Stomach (tissue), 4 donors: ENCODE results near the gene LITAFD.

Source experiments
- EP300 ChIP-seq: sonication (generic); formaldehyde crosslinking; IDR thresholded peaks from one replicate; pipeline ENCODE4 v1.6.1; 2017; ENCODE audit warnings: antibody characterized with exemption
- TF ChIP-seq, protein P1 (sequence below), 7 experiments: fragments of 450-650 bp in 4 of 7; fragments of 200-600 bp in 3 of 7; sonication (generic) in 3 of 7; IDR thresholded peaks; one replicate each; pipeline ENCODE4 v1.5.1; 2016 to 2019; ENCODE audit warnings: antibody characterized with exemption in 7 of 7, control low read depth in 2 of 7, mild to moderate bottlenecking in 1 of 7

DNA sequence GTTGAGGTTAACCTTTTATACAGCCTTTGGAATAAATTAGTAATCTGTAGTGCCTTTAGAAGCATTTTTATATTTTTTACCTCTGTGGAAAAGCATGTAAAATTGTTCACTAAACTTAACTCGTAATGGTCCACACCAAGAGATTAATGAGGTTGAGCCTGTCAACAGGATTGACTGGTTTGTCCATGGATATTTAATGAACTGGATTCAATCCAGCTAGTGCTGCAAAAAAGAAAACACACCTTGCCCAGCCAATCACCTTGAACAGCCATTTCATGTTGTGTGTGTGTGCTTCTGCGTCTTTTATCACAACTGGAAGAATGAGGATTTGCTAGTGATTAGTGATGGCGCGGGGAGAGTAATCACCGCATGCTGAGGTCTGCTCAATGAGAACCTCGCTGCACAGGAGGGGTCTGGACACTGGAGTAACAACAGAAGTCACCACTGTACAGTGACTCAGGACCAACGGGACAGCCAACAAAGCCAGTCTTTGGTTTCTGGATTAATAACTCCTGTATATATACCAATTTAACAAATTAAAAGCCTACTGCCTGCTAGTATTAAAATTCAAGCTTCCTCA is 33.7 kb downstream of the LITAFD start:
- TF ChIP-seq, protein P1, sequence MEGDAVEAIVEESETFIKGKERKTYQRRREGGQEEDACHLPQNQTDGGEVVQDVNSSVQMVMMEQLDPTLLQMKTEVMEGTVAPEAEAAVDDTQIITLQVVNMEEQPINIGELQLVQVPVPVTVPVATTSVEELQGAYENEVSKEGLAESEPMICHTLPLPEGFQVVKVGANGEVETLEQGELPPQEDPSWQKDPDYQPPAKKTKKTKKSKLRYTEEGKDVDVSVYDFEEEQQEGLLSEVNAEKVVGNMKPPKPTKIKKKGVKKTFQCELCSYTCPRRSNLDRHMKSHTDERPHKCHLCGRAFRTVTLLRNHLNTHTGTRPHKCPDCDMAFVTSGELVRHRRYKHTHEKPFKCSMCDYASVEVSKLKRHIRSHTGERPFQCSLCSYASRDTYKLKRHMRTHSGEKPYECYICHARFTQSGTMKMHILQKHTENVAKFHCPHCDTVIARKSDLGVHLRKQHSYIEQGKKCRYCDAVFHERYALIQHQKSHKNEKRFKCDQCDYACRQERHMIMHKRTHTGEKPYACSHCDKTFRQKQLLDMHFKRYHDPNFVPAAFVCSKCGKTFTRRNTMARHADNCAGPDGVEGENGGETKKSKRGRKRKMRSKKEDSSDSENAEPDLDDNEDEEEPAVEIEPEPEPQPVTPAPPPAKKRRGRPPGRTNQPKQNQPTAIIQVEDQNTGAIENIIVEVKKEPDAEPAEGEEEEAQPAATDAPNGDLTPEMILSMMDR (IDR thresholded peaks at IDR 0.05), result no peak
- no peak for TF ChIP-seq EP300
